HG02970 (cell line): Measurements from ENCODE around the gene TECPR2.

ENCODE experiments used
- ATAC-seq: cut with Tn5 transposase; IDR thresholded peaks from one replicate; pipeline ENCODE4 v1.9.1; 2021; ENCODE audit warnings: mild to moderate bottlenecking, moderate library complexity, moderate number of reproducible peaks; ENCODE audit not compliant: unreplicated experiment, low FRiP score

Gene TECPR2, protein sequence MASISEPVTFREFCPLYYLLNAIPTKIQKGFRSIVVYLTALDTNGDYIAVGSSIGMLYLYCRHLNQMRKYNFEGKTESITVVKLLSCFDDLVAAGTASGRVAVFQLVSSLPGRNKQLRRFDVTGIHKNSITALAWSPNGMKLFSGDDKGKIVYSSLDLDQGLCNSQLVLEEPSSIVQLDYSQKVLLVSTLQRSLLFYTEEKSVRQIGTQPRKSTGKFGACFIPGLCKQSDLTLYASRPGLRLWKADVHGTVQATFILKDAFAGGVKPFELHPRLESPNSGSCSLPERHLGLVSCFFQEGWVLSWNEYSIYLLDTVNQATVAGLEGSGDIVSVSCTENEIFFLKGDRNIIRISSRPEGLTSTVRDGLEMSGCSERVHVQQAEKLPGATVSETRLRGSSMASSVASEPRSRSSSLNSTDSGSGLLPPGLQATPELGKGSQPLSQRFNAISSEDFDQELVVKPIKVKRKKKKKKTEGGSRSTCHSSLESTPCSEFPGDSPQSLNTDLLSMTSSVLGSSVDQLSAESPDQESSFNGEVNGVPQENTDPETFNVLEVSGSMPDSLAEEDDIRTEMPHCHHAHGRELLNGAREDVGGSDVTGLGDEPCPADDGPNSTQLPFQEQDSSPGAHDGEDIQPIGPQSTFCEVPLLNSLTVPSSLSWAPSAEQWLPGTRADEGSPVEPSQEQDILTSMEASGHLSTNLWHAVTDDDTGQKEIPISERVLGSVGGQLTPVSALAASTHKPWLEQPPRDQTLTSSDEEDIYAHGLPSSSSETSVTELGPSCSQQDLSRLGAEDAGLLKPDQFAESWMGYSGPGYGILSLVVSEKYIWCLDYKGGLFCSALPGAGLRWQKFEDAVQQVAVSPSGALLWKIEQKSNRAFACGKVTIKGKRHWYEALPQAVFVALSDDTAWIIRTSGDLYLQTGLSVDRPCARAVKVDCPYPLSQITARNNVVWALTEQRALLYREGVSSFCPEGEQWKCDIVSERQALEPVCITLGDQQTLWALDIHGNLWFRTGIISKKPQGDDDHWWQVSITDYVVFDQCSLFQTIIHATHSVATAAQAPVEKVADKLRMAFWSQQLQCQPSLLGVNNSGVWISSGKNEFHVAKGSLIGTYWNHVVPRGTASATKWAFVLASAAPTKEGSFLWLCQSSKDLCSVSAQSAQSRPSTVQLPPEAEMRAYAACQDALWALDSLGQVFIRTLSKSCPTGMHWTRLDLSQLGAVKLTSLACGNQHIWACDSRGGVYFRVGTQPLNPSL (N-terminal part only)

GRCh38 chr14:102362545-102363181, at the start of gene TECPR2, which contains the start of gene CINP:
Gene TECPR2, plus strand, starts transcription at chr14:102362941. Its CDS starts 13,781 bp downstream, at chr14:102376722.
Gene CINP, minus strand, starts transcription at chr14:102362890. Its CDS starts 39 bp downstream, at chr14:102362851.
- ATAC-seq = peak; percentile 91

DNA sequence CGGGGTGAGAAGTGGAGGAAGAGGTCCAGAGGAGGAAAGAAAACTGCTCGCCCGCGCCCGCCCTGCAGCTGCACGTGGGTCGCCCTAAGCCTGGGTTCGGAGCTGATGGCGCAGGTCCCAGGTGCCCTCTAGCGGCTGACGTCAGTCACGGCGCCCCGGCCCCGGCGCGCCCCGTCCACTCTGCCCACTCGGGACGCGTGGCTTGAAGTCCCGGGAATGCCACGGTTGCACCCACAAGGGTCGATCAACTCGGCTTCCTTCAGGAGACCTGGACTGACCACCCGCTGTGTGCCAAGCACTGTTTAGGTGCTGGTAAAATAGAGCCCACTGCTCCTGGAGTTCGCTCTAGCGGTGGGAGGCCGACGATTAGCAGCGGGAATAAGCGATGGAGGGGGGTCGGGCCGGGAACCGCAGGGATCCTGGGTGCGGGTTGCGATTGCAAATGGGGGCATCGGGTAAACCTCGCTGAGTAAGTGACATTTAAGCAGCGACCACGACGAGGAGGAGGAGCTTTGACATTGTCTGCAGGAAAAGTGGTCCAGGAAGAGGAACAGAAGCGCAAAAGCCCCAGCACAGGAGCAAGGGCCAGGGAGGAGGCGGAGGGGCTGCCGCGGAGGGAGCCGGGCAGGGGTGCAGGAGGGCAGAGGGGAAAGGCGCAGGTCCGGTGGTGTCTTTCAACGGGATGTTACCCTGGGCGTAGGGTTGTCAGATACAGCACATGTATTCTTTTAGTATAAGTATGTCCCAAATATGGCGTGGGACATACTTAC, 48.3 kb upstream of the TECPR2 start:
- ATAC-seq = peak; percentile 44

- ATAC-seq = no peak
These were observed 47.6 kb upstream of the TECPR2 start for GRCh38 chr14:102315121-102315520.

DNA sequence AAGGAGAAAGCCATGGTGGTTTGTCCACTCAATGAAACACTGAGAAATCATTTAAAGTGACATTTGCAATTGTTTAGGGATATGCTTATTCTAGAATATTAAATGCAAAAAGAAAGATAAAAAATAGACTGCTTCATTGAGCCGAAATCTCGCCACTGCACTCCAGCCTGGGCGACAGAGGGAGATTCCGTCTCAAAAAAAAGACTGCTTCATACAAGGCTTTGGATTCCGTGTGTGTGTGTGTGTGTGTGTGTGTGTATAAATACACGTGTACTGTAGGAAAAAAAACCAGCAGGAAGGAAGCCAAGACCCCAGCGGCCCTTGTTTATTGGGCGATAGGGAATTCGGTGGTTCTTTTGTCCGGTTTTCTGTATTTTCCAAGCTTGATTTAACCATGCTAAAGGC, 46.4 kb upstream of the TECPR2 start:
- no peak for ATAC-seq

- ATAC-seq = peak; percentile 78
These were observed 45.8 kb upstream of the TECPR2 start for GRCh38 chr14:102316743-102317563.

- no peak for ATAC-seq
These were observed 45.0 kb upstream of the TECPR2 start for GRCh38 chr14:102317564-102318248.

DNA sequence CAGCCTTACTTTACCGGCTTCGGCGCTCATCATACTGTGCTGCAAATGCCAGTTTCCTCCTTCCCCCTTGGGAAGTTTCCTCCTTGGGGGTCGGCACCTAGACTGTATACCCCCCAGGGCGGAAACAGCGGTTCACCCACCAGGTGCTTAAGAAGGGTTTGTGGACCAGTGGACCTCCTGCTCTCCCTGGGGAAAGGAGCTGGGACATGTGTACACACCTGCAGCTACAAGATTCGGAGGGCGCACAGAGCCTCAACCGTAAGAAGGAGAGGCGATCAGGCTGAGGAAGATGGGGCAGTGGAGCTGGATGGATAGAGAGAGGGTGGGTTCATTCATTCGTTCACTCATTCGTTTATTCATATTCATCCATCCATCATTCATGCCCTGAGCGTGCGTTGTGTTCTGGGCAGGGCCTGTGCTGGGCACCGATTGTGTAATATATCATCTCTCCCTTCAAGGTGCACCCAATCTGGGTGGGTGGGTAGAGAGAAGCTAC, 43.9 kb upstream of the TECPR2 start:
- ATAC-seq = no peak

- ATAC-seq = no peak
These were observed 43.2 kb upstream of the TECPR2 start, which contains the start of gene ZNF839 for GRCh38 chr14:102319351-102320032. Gene ZNF839, plus strand, starts transcription at chr14:102319746. Its CDS starts 20 bp downstream, at chr14:102319766.

GRCh38 chr14:102320033-102320660, 42.6 kb upstream of the TECPR2 start:
- ATAC-seq = no peak

DNA sequence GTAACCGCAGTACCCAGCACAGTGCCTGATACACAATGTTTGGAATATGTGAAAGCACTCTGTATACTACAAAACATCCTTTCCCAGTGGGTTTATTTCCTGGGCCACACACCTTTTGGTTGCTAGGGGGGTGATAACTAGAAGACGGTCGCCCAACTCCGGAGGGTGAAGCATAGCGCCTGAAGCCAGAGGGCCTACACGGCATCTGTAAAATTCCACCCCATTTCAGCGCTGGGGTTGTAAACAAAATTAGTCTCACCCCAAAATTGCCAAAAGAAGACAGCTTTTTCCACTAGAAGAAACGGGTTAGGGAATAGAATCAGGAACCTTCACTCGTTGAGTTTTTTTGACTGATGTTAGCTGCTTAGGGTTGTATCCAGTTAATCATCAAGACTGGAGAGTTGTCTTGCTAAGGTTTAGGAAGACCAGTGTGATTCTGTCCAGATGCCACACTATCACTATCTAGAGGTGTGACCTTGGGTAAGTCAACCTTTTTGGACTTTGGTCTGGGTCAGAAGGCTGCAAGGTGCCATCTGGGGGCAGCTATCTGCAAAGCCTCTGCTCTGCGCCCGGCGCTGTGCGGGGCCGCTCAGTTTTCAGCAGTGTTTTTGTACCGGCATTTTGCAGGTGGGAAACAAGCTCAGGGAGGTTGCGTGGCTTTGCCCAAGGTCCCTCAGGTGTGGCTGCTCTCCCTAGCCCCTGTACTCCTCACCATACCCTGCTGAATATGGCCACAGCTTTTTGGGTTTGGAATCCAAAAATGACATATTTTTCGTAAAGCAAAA, 41.9 kb upstream of the TECPR2 start:
- ATAC-seq = no peak

DNA sequence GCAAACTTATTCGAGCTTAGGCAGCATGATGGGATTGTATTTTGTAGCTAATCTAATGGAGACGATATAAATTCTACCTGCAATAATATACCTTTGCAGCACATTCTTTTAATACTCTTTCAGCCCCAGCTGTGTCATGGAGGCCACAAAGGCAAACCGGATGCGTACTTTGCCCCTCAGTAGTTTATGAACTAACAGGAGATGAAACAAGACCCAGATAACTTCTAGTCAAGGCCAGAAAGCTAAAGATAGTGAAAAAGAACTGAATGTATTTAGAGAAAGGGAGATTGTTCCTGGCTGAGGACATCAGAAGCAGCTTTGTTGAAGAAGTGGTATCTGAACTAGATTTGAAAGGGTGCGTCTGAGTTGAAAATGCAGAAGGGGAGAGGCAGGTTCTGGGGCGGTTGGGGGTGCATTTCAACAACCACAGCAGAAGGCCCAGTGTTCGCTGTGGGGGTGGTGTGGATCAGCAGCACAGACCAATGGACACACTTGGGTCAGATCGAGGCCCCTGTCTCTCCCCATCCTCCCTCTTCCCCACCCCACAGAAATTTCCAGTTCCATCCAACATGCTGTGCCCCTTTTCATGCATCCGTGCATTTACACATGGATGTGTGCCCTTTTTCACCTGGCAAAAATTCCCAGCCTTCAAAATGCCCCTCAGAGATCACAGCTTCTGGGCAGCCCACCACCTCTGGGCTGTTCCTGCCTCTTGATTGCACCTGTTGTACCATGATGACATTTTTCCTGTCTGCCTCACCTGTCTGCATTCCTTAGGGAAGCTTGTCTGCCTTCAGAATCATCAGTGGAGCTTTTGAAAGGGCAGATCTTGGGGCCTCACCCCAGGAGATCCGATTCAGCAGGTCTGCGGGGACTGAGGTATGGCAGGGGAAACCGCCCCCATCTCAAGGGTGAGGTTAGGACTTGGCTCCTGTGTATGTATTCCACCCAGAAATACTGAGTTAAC, 41.0 kb upstream of the TECPR2 start:
- ATAC-seq = no peak

GRCh38 chr14:102323102-102323501, 39.6 kb upstream of the TECPR2 start:
- ATAC-seq = no peak

DNA sequence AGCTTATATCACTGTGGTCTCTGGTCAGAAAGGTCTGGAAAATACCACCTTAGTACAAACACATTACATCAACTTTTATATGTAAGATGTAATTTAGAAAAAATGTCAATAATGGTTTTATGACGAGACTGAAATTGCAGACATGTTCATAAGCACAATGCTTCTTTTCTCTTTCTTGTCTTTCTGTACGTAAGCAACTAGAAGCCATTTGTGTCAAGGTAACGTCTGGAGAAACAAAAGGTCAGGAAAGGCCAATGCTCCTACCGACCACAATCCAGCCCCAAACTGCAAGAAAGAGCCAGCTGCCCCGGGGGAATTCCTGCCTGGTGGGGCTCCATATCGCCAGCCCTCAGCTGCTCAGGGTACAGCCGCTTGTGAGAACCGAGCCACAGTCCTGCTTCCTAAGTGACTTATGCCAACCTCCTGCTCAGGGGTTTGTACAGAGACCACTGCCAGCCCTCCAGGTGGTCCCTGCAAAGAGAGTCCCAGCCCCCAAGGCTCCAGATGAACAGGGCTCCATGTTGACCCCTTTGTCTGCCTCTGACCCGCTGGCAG, 36.9 kb upstream of the TECPR2 start:
- no peak for ATAC-seq

GRCh38 chr14:102326583-102326982, 36.2 kb upstream of the TECPR2 start:
- ATAC-seq = no peak
